HTR-8/SVneo (cell line): Measurements from ENCODE around the gene FAT2.
"Not testable (repeated sequence)": the region's sequence is repeated elsewhere in the genome, so short reads cannot be mapped to it uniquely, and the experiment has no call there.

Experiments
- DNase-seq: peaks from one replicate; pipeline ENCODE4 v3.0.0; 2011; ENCODE audit warnings: low spot score, mixed read lengths; ENCODE audit not compliant: insufficient read length
- FAIRE-seq: peaks from 2 replicates; lab custom pipeline; 2011; peaks lifted over from hg19 to GRCh38; lab: Jason Lieb, UNC

FAT2 gene

GRCh38 chr5:151584057-151584937, 6.8 kb downstream of the FAT2 start:
- FAIRE-seq = no peak
- no peak for DNase-seq

- DNase-seq (no peak), FAIRE-seq (no peak)
Observed at GRCh38 chr5:151581812-151582583, 9.1 kb downstream of the FAT2 start.

- DNase-seq (no peak), FAIRE-seq (no peak)
Observed at GRCh38 chr5:151581347-151581746, 9.8 kb downstream of the FAT2 start.

- DNase-seq = no peak
- FAIRE-seq = no peak
Observed at GRCh38 chr5:151580858-151581257, 10.3 kb downstream of the FAT2 start.

- DNase-seq (no peak), FAIRE-seq (no peak)
Observed at GRCh38 chr5:151580239-151580638, 10.9 kb downstream of the FAT2 start.

- not testable (repeated sequence) for DNase-seq
Observed at GRCh38 chr5:151579146-151579545, 12.0 kb downstream of the FAT2 start.

GRCh38 chr5:151578326-151579025, 12.7 kb downstream of the FAT2 start:
- FAIRE-seq = no peak
- DNase-seq = no peak

More at GRCh38 chr5:151579146-151579545, 12.0 kb downstream of the FAT2 start:
- not testable (repeated sequence) for FAIRE-seq

- FAIRE-seq = no peak
- DNase-seq = no peak
Observed at GRCh38 chr5:151577566-151577965, 13.6 kb downstream of the FAT2 start.

GRCh38 chr5:151574444-151574996, 16.6 kb downstream of the FAT2 start:
- FAIRE-seq = no peak
- DNase-seq = no peak

- no peak for FAIRE-seq
- no peak for DNase-seq
Observed at GRCh38 chr5:151572657-151573368, 18.3 kb downstream of the FAT2 start.

GRCh38 chr5:151571270-151572173, 19.6 kb downstream of the FAT2 start:
- DNase-seq (no peak), FAIRE-seq (no peak)

GRCh38 chr5:151570512-151571269, 20.4 kb downstream of the FAT2 start:
- no peak for DNase-seq

GRCh38 chr5:151570058-151570457, 21.1 kb downstream of the FAT2 start:
- DNase-seq (no peak), FAIRE-seq (no peak)

More at GRCh38 chr5:151570512-151571269, 20.4 kb downstream of the FAT2 start:
- no peak for FAIRE-seq

GRCh38 chr5:151569132-151570046, 21.7 kb downstream of the FAT2 start:
- DNase-seq (no peak), FAIRE-seq (no peak)

- no peak for FAIRE-seq
- DNase-seq = no peak
Observed at GRCh38 chr5:151568036-151568435, 23.1 kb downstream of the FAT2 start.

- FAIRE-seq (no peak), DNase-seq (no peak)
Observed at GRCh38 chr5:151565971-151566370, 25.2 kb downstream of the FAT2 start.
